ENCODE results near the gene ARHGEF7. TPM values are rescaled to one million over a fixed set of nuclear protein-coding genes. Genes with fewer than 3 reads are reported as not detected.

ARHGEF7 gene
- polyA plus RNA-seq, 1 donor (not counting 4 experiments of a cell fraction or from before 2014, with no cell fraction given): 25.2 TPM

DNA sequence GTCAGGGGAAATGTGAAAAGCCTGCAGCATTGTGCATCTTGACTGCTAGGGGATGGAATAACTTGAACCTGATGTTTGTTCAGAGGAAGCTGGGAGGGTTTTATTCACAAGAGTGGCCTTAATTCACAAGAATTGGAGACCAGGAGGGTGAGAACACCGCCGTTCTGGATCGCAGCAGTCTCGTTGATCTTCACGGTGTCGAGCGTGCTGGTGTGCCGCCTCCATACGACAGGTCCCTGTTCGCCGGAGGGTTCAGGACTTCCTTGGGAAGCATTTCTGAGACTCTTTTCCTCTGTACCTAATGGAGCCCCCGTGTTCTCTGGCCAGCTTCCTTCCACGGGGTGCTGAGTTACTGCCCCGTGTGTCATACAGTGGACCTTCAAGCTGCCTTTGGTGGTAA is 66.9 kb downstream of the ARHGEF7 start:
- Histone ChIP-seq H2AFZ (ENCODE audit: control insufficient read depth, low read length) (no peak overlapping the region), H4K20me1 (ENCODE audit: control insufficient read depth, extremely low read depth, insufficient read depth, low read length) (peaks cover 11% of the 10 kb centered on the region), H3K4me1 (ENCODE audit: control insufficient read depth, extremely low read depth, insufficient read depth, low read length) (peaks cover 6% of the 10 kb centered on the region), H3K4me2 (ENCODE audit: control insufficient read depth, extremely low read depth, insufficient read depth, low read depth, low read length) (no peak overlapping the region), H3K79me2 (ENCODE audit: control insufficient read depth, insufficient read depth, low read length) (peaks cover 90% of the 10 kb centered on the region), H3K4me3 (ENCODE audit: control insufficient read depth in 2 of 3, extremely low read depth in 1 of 3, insufficient read depth in 2 of 3, low read depth in 1 of 3, low read length in 3 of 3) (no peak overlapping the region), H3K27me3 (ENCODE audit: control insufficient read depth, extremely low read depth, insufficient read depth, low read length) (no peaks in the 10 kb centered on the region), H3K27ac (ENCODE audit: control insufficient read depth, insufficient read depth, low read length) (no peak overlapping the region), H3K9me3 (ENCODE audit: control insufficient read depth, low read depth, low read length) (no peaks in the 10 kb centered on the region), H3K36me3 (ENCODE audit: control insufficient read depth in 2 of 2, extremely low read depth in 1 of 2, insufficient read depth in 2 of 2, low read length in 2 of 2) (peaks cover 4 to 6% of the 10 kb centered on the region in 2 experiments), H3K9ac (ENCODE audit: control insufficient read depth, extremely low read depth, insufficient read depth, low read length) (no peak overlapping the region), H3K9me1 (ENCODE audit: control insufficient read depth, extremely low read depth, insufficient read depth, low read length) (peaks cover 7% of the 10 kb centered on the region)
- DNase-seq (ENCODE audit: low read depth, low spot score) (no peak), FAIRE-seq (no peak)
- no peak for TF ChIP-seq EZH2 (IDR thresholded peaks at IDR 0.05; ENCODE audit: low read length)
- TF ChIP-seq, protein P1, sequence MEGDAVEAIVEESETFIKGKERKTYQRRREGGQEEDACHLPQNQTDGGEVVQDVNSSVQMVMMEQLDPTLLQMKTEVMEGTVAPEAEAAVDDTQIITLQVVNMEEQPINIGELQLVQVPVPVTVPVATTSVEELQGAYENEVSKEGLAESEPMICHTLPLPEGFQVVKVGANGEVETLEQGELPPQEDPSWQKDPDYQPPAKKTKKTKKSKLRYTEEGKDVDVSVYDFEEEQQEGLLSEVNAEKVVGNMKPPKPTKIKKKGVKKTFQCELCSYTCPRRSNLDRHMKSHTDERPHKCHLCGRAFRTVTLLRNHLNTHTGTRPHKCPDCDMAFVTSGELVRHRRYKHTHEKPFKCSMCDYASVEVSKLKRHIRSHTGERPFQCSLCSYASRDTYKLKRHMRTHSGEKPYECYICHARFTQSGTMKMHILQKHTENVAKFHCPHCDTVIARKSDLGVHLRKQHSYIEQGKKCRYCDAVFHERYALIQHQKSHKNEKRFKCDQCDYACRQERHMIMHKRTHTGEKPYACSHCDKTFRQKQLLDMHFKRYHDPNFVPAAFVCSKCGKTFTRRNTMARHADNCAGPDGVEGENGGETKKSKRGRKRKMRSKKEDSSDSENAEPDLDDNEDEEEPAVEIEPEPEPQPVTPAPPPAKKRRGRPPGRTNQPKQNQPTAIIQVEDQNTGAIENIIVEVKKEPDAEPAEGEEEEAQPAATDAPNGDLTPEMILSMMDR (optimal IDR thresholded peaks at IDR 0.05 in 1 of 3, IDR thresholded peaks at IDR 0.05 in 1 of 3, conservative IDR thresholded peaks at IDR 0.05 in 1 of 3; ENCODE audit: extremely low read depth in 1 of 3, insufficient read depth in 2 of 3, low read length in 3 of 3): no peak
- dilution Hi-C loops (cut with MboI; ENCODE audit: extremely low pct_ligation_motif_present, low sequenced_read_pairs): no loop called here

DNA sequence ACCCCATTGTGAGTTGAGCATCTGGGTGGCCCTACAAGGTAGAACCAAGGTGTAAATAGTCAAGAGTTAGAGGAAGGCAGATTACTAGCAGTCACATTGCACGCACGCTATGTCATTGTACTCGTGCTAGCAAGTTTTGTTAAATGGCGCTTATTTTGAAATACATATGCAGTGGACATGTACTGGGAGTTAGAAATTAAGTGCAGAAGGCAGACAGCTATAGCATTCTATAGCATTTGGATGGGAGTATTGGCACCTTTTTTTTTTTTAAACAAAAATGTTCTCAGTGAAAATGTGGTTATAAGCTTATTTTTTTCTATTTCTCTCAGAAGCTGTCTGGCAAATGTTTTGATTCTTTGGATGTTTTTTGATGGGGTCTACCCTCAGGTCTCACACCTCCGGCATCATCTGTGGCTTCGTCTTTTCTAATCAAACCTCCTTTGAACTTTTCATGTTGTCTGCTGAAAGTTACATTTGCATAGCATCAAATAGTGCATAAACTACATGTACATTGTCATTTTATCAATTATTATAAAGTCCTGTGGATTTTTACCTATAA is 68.1 kb downstream of the ARHGEF7 start:
- Histone ChIP-seq H3K79me2 (ENCODE audit: control insufficient read depth, insufficient read depth, low read length) (peaks cover 90% of the 10 kb centered on the region), H3K36me3 (ENCODE audit: control insufficient read depth in 2 of 2, extremely low read depth in 1 of 2, insufficient read depth in 2 of 2, low read length in 2 of 2) (peaks cover 4 to 6% of the 10 kb centered on the region in 2 experiments)
- dilution Hi-C loops (cut with MboI; ENCODE audit: extremely low pct_ligation_motif_present, low sequenced_read_pairs): no loop called here

More for the DNA sequence above, 68.1 kb downstream of the ARHGEF7 start:
- Histone ChIP-seq H3K9me3 (ENCODE audit: control insufficient read depth, low read depth, low read length) (no peaks in the 10 kb centered on the region), H3K9ac (ENCODE audit: control insufficient read depth, extremely low read depth, insufficient read depth, low read length) (no peak overlapping the region), H2AFZ (ENCODE audit: control insufficient read depth, low read length) (no peak overlapping the region), H3K9me1 (ENCODE audit: control insufficient read depth, extremely low read depth, insufficient read depth, low read length) (peaks cover 7% of the 10 kb centered on the region), H3K4me1 (ENCODE audit: control insufficient read depth, extremely low read depth, insufficient read depth, low read length) (peaks cover 10% of the 10 kb centered on the region), H4K20me1 (ENCODE audit: control insufficient read depth, extremely low read depth, insufficient read depth, low read length) (peaks cover 13% of the 10 kb centered on the region), H3K27me3 (ENCODE audit: control insufficient read depth, extremely low read depth, insufficient read depth, low read length) (no peaks in the 10 kb centered on the region), H3K27ac (ENCODE audit: control insufficient read depth, insufficient read depth, low read length) (no peak overlapping the region), H3K4me2 (ENCODE audit: control insufficient read depth, extremely low read depth, insufficient read depth, low read depth, low read length) (no peak overlapping the region), H3K4me3 (ENCODE audit: control insufficient read depth in 2 of 3, extremely low read depth in 1 of 3, insufficient read depth in 2 of 3, low read depth in 1 of 3, low read length in 3 of 3) (no peak overlapping the region)
- DNase-seq (ENCODE audit: low read depth, low spot score) (no peak), FAIRE-seq (no peak)
- TF ChIP-seq, protein P1 (optimal IDR thresholded peaks at IDR 0.05 in 1 of 3, IDR thresholded peaks at IDR 0.05 in 1 of 3, conservative IDR thresholded peaks at IDR 0.05 in 1 of 3; ENCODE audit: extremely low read depth in 1 of 3, insufficient read depth in 2 of 3, low read length in 3 of 3): no peak
- TF ChIP-seq EZH2 (IDR thresholded peaks at IDR 0.05; ENCODE audit: low read length): no peak
